HepG2 (cell line): ENCODE results near the gene NEU1. TPM values are rescaled to one million over a fixed set of nuclear protein-coding genes. Genes with fewer than 3 reads are reported as not detected.

ENCODE experiments used
- GFI1 ChIP-seq: sonication (generic); formaldehyde crosslinking; IDR thresholded peaks from 2 replicates; pipeline ENCODE4 v1.5.0; 2020; ENCODE audit warnings: missing genetic modification reagents, mild to moderate bottlenecking, borderline replicate concordance
- KMT2B ChIP-seq: IDR thresholded peaks from 2 replicates; pipeline ENCODE4 v1.6.1; 2016; ENCODE audit warnings: missing genetic modification reagents, missing compliant biosample characterization
- SMARCC2 ChIP-seq: fragments of 450-650 bp; IDR thresholded peaks from 2 replicates; pipeline ENCODE4 v1.6.1; 2017; ENCODE audit warnings: antibody characterized with exemption, mild to moderate bottlenecking
- TCF7 ChIP-seq: sonication (generic); IDR thresholded peaks from 2 replicates; pipeline ENCODE4 v1.6.1; 2016; ENCODE audit warnings: antibody characterized with exemption, low read depth
- ZNF329 ChIP-seq: sonication (generic); formaldehyde crosslinking; IDR thresholded peaks from 2 replicates; pipeline ENCODE4 v1.9.0; 2021; ENCODE audit warnings: low read depth, mild to moderate bottlenecking, missing genetic modification reagents
- ZNF567 ChIP-seq: sonication (generic); formaldehyde crosslinking; IDR thresholded peaks from 2 replicates; pipeline ENCODE4 v1.8.1; 2023; ENCODE audit warnings: mild to moderate bottlenecking, missing genetic modification reagents, borderline replicate concordance
- ZNF75D ChIP-seq: sonication (generic); formaldehyde crosslinking; IDR thresholded peaks from 2 replicates; pipeline ENCODE4 v1.8.1; 2023; ENCODE audit warnings: missing genetic modification reagents, mild to moderate bottlenecking, borderline replicate concordance
- polyA plus RNA-seq, 8 experiments: library from polyadenylated mRNA; depleted of rRNA in 3 of 8; stranded (reverse) in 7 of 8; unstranded in 1 of 8; fragments of >200 nt; fragmentation: Illumina TruSeq in 4 of 8; extraction: Trizol in 4 of 8; gene quantifications; 2 replicates each; pipeline versions ENCODE4 v1.2.1 to v1.2.3, GENCODE V29; 2011 to 2016; ENCODE audit warnings: low read depth in 4 of 8, missing spikeins in 1 of 8, mixed read lengths in 1 of 8; ENCODE audit not compliant: insufficient read depth in 1 of 8
- total RNA-seq, 5 experiments: library from RNA; depleted of rRNA; stranded (reverse); fragments of >200 nt; fragmentation: Illumina TruSeq; extraction: Trizol; gene quantifications; 2 replicates each; pipeline ENCODE4 v1.2.3, GENCODE V29; 2016; ENCODE audit warnings: low read depth in 1 of 5
- TF ChIP-seq, protein P1 (sequence below): sonication (generic); formaldehyde crosslinking; IDR thresholded peaks from 2 replicates; pipeline ENCODE4 v1.4.0; 2020; ENCODE audit warnings: missing genetic modification reagents, borderline replicate concordance
- TF ChIP-seq, protein P2 (sequence below): sonication (generic); formaldehyde crosslinking; IDR thresholded peaks from 2 replicates; pipeline ENCODE4 v1.5.0; 2020; ENCODE audit warnings: missing genetic modification reagents, mild to moderate bottlenecking, borderline replicate concordance
- TF ChIP-seq, protein P3 (sequence below): sonication (generic); formaldehyde crosslinking; IDR thresholded peaks from 2 replicates; pipeline ENCODE4 v1.4.0; 2020; ENCODE audit warnings: missing genetic modification reagents, borderline replicate concordance
- TF ChIP-seq, protein P4 (sequence below): sonication (generic); formaldehyde crosslinking; IDR thresholded peaks from 2 replicates; pipeline ENCODE4 v1.9.0; 2022; ENCODE audit warnings: missing genetic modification reagents, mild to moderate bottlenecking, borderline replicate concordance
- TF ChIP-seq, protein P5 (sequence below): sonication (generic); formaldehyde crosslinking; IDR thresholded peaks from 2 replicates; pipeline ENCODE4 v1.4.0; 2020; ENCODE audit warnings: missing genetic modification reagents, mild to moderate bottlenecking, borderline replicate concordance
- TF ChIP-seq, protein P6 (sequence below): IDR thresholded peaks from 2 replicates; pipeline ENCODE4 v1.6.1; 2012; ENCODE audit warnings: inconsistent platforms
- TF ChIP-seq, protein P7 (sequence below): sonication (generic); formaldehyde crosslinking; IDR thresholded peaks from 2 replicates; pipeline ENCODE4 v1.5.0; 2020; ENCODE audit warnings: mild to moderate bottlenecking, low read depth, missing genetic modification reagents, borderline replicate concordance

The NEU1 gene
- total and polyA plus RNA-seq, 2 of the 13 experiments (the other 11 are each of a cell fraction or from before 2014, with no cell fraction given), result 215 to 297 TPM

DNA sequence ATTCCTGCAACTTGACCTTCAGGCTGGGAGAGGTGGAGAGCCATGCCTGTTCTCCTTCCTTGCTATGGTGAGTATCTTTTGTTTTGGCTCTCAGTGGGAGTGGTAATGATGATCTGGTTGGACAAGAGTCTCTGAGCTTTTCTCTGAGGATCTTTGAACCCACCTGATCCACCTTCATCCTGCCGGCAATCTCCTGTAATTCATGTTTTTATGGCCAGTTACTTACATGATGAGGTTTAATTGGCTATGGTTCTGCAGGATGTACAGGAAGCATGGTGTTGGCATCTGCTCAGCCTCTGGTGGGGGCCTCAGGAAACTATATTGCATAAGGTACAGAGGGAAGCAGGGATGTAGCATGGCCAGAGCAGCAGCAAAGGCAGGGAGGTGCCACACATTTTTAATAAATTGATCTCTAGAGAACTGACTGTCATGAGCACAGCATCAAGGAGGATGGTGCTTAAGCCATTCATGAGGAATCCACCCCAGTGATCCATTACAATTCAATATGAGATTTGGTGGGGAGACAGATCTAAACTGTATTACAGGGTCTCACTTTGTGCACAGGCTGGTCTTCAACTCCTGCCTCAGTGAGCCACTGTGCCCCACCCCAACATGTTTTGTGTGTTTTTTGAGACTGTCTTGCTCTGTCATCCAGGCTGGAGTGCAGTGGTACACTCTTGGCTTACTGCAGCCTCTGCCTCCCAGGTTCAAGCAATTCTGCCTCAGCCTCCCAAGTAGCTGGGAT, 25.1 kb downstream of the NEU1 start (continued):
- TF ChIP-seq, protein P1, sequence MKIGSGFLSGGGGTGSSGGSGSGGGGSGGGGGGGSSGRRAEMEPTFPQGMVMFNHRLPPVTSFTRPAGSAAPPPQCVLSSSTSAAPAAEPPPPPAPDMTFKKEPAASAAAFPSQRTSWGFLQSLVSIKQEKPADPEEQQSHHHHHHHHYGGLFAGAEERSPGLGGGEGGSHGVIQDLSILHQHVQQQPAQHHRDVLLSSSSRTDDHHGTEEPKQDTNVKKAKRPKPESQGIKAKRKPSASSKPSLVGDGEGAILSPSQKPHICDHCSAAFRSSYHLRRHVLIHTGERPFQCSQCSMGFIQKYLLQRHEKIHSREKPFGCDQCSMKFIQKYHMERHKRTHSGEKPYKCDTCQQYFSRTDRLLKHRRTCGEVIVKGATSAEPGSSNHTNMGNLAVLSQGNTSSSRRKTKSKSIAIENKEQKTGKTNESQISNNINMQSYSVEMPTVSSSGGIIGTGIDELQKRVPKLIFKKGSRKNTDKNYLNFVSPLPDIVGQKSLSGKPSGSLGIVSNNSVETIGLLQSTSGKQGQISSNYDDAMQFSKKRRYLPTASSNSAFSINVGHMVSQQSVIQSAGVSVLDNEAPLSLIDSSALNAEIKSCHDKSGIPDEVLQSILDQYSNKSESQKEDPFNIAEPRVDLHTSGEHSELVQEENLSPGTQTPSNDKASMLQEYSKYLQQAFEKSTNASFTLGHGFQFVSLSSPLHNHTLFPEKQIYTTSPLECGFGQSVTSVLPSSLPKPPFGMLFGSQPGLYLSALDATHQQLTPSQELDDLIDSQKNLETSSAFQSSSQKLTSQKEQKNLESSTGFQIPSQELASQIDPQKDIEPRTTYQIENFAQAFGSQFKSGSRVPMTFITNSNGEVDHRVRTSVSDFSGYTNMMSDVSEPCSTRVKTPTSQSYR (CRISPR knock-in tag), result no peak
- TF ChIP-seq, protein P2, sequence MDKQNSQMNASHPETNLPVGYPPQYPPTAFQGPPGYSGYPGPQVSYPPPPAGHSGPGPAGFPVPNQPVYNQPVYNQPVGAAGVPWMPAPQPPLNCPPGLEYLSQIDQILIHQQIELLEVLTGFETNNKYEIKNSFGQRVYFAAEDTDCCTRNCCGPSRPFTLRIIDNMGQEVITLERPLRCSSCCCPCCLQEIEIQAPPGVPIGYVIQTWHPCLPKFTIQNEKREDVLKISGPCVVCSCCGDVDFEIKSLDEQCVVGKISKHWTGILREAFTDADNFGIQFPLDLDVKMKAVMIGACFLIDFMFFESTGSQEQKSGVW (CRISPR knock-in tag), result no peak
- TF ChIP-seq KMT2B (CRISPR knock-in tag) (no peak), ZNF75D (no peak), SMARCC2 (no peak), GFI1 (CRISPR knock-in tag) (no peak), ZNF567 (no peak), ZNF329 (CRISPR knock-in tag) (no peak), TCF7 (no peak)
- TF ChIP-seq, protein P3, sequence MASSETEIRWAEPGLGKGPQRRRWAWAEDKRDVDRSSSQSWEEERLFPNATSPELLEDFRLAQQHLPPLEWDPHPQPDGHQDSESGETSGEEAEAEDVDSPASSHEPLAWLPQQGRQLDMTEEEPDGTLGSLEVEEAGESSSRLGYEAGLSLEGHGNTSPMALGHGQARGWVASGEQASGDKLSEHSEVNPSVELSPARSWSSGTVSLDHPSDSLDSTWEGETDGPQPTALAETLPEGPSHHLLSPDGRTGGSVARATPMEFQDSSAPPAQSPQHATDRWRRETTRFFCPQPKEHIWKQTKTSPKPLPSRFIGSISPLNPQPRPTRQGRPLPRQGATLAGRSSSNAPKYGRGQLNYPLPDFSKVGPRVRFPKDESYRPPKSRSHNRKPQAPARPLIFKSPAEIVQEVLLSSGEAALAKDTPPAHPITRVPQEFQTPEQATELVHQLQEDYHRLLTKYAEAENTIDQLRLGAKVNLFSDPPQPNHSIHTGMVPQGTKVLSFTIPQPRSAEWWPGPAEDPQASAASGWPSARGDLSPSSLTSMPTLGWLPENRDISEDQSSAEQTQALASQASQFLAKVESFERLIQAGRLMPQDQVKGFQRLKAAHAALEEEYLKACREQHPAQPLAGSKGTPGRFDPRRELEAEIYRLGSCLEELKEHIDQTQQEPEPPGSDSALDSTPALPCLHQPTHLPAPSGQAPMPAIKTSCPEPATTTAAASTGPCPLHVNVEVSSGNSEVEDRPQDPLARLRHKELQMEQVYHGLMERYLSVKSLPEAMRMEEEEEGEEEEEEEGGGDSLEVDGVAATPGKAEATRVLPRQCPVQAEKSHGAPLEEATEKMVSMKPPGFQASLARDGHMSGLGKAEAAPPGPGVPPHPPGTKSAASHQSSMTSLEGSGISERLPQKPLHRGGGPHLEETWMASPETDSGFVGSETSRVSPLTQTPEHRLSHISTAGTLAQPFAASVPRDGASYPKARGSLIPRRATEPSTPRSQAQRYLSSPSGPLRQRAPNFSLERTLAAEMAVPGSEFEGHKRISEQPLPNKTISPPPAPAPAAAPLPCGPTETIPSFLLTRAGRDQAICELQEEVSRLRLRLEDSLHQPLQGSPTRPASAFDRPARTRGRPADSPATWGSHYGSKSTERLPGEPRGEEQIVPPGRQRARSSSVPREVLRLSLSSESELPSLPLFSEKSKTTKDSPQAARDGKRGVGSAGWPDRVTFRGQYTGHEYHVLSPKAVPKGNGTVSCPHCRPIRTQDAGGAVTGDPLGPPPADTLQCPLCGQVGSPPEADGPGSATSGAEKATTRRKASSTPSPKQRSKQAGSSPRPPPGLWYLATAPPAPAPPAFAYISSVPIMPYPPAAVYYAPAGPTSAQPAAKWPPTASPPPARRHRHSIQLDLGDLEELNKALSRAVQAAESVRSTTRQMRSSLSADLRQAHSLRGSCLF (CRISPR knock-in tag), result no peak
- TF ChIP-seq, protein P4, sequence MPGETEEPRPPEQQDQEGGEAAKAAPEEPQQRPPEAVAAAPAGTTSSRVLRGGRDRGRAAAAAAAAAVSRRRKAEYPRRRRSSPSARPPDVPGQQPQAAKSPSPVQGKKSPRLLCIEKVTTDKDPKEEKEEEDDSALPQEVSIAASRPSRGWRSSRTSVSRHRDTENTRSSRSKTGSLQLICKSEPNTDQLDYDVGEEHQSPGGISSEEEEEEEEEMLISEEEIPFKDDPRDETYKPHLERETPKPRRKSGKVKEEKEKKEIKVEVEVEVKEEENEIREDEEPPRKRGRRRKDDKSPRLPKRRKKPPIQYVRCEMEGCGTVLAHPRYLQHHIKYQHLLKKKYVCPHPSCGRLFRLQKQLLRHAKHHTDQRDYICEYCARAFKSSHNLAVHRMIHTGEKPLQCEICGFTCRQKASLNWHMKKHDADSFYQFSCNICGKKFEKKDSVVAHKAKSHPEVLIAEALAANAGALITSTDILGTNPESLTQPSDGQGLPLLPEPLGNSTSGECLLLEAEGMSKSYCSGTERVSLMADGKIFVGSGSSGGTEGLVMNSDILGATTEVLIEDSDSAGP (CRISPR knock-in tag), result no peak
- TF ChIP-seq, protein P5, sequence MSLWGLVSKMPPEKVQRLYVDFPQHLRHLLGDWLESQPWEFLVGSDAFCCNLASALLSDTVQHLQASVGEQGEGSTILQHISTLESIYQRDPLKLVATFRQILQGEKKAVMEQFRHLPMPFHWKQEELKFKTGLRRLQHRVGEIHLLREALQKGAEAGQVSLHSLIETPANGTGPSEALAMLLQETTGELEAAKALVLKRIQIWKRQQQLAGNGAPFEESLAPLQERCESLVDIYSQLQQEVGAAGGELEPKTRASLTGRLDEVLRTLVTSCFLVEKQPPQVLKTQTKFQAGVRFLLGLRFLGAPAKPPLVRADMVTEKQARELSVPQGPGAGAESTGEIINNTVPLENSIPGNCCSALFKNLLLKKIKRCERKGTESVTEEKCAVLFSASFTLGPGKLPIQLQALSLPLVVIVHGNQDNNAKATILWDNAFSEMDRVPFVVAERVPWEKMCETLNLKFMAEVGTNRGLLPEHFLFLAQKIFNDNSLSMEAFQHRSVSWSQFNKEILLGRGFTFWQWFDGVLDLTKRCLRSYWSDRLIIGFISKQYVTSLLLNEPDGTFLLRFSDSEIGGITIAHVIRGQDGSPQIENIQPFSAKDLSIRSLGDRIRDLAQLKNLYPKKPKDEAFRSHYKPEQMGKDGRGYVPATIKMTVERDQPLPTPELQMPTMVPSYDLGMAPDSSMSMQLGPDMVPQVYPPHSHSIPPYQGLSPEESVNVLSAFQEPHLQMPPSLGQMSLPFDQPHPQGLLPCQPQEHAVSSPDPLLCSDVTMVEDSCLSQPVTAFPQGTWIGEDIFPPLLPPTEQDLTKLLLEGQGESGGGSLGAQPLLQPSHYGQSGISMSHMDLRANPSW (CRISPR knock-in tag), result no peak
- TF ChIP-seq, protein P6, sequence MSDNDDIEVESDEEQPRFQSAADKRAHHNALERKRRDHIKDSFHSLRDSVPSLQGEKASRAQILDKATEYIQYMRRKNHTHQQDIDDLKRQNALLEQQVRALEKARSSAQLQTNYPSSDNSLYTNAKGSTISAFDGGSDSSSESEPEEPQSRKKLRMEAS, result no peak
- TF ChIP-seq, protein P7, sequence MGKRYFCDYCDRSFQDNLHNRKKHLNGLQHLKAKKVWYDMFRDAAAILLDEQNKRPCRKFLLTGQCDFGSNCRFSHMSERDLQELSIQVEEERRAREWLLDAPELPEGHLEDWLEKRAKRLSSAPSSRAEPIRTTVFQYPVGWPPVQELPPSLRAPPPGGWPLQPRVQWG (CRISPR knock-in tag), result no peak
